CD4-positive, alpha-beta T cell treated with Interferon gamma for 1 hour (primary cell): ENCODE results near the gene ZNF428.
"Not testable (repeated sequence)": the region's sequence is repeated elsewhere in the genome, so short reads cannot be mapped to it uniquely, and the experiment has no call there.

Experiments
- DNase-seq: peaks from one replicate; pipeline ENCODE4 v3.0.0-alpha.2; 2020

ZNF428 gene

GRCh38 chr19:43591904-43592772, 27.3 kb downstream of the ZNF428 start:
- no peak for DNase-seq

- peak; percentile 24 for DNase-seq
Measured at GRCh38 chr19:43589678-43590077, 29.8 kb downstream of the ZNF428 start.

- no peak for DNase-seq
Measured at GRCh38 chr19:43589277-43589676, 30.2 kb downstream of the ZNF428 start.

- not testable (repeated sequence) for DNase-seq
Measured at GRCh38 chr19:43587029-43587428, 32.4 kb downstream of the ZNF428 start.

- no peak for DNase-seq
Measured at GRCh38 chr19:43586346-43586745, 33.1 kb downstream of the ZNF428 start.

GRCh38 chr19:43584484-43584883, 34.9 kb downstream of the ZNF428 start:
- no peak for DNase-seq

- DNase-seq, result no peak
Measured at GRCh38 chr19:43582495-43582894, 36.9 kb downstream of the ZNF428 start.

GRCh38 chr19:43581467-43581866, 38.0 kb downstream of the ZNF428 start:
- DNase-seq, result no peak

- no peak for DNase-seq
Measured at GRCh38 chr19:43578787-43579186, 40.6 kb downstream of the ZNF428 start.

- DNase-seq, result no peak
Measured at GRCh38 chr19:43575955-43576878, 43.2 kb downstream of the ZNF428 start.

- peak; percentile 99 for DNase-seq
Measured at GRCh38 chr19:43575156-43575950, 44.1 kb downstream of the ZNF428 start, which contains the start of the genes PINLYP and XRCC1. TSS of gene PINLYP (plus strand) at chr19:43575801. CDS start at chr19:43577192, 1,391 bp downstream. TSS of gene XRCC1 (minus strand) at chr19:43575527. CDS start at chr19:43575458, 69 bp downstream.

- no peak for DNase-seq
Measured at GRCh38 chr19:43574424-43575155, 44.8 kb downstream of the ZNF428 start.

- no peak for DNase-seq
Measured at GRCh38 chr19:43572171-43572588, 47.2 kb downstream of the ZNF428 start.

- DNase-seq, result no peak
Measured at GRCh38 chr19:43570174-43570791, 49.1 kb downstream of the ZNF428 start.

- DNase-seq, result no peak
Measured at GRCh38 chr19:43569657-43570056, 49.8 kb downstream of the ZNF428 start.

- DNase-seq, result no peak
Measured at GRCh38 chr19:43564800-43565199, 54.6 kb downstream of the ZNF428 start.

- no peak for DNase-seq
Measured at GRCh38 chr19:43563816-43564457, 55.5 kb downstream of the ZNF428 start.

- peak; percentile 92 for DNase-seq
Measured at GRCh38 chr19:43562698-43563241, 56.7 kb downstream of the ZNF428 start.

GRCh38 chr19:43562226-43562697, 57.2 kb downstream of the ZNF428 start:
- no peak for DNase-seq
